ENCODE data around the gene WDR82.

The WDR82 gene

DNA sequence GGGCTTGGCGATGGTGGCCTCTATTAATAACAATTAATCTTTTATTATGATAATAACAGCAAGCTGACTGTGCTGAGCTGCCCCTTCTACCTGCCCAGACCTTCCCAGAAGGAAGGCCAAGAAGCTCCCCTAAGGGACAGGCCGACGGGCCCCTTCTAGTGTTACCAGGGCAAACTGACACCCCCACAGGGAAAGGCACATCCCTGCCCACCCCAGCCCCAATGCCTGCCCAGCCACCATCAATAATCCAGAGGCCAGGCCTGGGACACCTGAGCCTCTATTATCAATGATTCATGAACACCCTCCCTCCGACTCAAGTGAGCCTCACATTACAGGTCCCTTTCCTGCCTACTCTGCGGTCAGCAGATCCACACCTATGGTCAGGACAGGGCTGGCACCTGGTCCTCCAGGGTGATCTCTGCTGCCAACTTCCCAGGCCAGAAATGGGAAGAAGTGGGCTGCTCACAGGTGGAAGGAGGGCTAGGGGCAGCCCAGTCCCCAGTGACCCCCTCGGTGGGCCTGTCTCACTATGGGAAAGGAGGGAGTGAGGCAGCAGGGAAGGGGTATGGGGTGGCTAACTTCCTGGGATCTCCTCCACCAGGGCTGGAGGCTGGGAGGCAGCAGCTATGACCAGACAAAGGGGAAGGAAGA, 41.3 kb downstream of the WDR82 start:
- DNase-seq (ENCODE audit: low spot score) = no peak

DNA sequence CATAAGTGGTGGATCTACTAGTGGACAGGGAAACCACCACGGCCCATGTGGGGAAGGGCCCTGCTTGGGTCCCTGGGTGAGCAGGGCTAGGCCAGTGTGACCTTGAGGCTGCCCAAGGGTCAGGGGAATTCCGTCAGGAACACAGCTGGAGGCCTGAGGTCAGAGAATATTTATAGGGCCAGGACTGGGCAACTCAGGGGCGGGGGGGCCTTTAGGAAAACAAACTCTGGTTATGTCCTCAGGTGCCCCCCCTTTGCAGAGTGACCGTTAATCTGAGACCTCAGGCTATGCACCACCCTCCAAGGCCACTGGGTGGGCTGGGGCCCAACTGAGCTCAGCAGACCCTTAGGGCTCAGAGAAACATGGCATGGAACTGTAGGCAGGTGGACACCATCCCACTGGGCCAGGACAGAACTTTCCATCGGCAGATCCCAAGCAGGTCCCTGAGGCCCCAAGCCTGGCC, 42.0 kb downstream of the WDR82 start:
- no peak for DNase-seq (ENCODE audit: low spot score)

DNA sequence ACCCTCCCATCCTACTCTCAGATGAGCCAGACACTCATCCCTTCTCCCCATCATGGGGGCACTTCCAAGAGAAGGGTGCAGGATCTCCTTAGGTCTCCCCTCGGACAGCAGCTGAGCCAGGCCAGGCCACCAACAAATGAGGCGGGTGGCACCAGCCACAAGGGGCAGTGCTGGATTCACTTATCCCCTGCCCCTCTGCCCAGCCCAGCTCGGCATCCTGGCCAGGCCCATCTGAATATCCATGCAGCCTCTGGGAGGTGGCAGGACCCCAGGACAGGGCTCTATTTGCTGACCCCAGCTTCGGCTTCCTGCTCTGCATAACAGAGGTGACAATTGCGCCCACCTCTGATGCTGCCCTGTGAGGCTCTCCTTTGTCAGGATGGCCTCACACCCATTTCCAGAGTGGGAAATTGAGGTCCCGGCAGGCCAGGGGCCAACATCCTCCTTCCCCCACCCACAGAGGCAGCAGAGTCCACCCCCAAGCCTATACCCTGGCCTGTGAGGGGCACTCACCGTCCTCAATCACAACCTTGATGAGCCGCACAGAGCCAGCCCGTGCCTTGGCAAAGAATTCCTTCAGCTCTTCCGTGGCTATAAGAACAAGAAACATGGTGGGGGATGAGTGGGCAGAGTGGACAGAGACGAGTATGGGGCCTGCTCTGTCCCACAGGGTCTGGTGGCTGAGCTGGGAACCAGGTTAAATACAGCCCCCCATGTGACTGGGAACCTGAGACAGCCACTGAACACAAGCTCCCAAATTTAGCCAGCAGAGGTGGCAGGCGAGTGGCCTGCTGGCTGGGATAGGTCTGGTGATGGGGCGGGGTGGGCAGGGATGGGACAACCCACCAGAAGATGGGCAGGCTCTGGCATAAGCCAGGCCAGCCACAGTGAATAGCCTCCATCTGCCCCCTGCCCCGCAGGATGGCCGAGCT, 43.7 kb downstream of the WDR82 start:
- no peak for DNase-seq (ENCODE audit: low spot score)

DNA sequence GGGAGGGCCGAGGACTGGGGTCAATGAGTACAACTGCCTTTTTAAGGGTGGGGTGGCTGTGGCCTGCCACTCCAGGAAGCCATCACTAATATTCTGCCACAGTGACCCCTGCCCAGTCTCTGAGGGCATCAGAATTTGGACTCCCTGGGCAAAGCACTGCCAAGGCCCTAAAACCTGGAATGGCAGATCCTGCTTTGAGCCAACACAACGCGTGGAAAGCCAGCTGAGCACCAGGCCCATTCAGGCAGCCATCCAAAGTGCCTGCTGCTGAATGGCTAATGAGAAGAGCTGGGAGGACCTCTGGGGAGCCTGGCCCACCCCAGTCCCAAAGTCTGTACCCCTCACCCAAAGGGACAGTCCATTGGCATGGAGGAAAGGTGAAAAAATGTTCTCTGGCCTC, 44.5 kb downstream of the WDR82 start:
- no peak for DNase-seq (ENCODE audit: low spot score)

DNA sequence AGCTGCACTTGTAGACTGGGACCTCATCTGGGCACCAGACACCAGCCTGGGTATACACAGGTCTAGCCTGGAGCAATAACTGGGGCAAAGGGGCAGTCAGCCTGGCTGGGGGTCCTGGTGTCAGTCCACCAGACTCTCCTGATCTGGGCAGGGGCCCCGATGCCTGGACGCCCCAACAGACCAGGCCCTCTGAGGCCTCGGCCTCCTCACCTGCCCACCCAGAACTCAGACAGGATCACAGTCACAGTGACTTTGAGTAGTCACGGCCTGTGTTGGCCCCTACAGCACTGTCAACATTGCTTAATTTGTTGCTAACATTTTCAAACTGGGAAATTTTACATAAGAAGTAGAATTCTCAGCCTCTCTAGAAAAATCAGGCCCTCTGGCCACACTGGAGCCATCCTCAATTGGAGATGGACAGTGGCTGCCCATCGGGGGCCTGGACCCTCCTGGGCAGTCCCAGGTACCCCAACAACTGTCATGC, 45.3 kb downstream of the WDR82 start:
- no peak for DNase-seq (ENCODE audit: low spot score)

DNA sequence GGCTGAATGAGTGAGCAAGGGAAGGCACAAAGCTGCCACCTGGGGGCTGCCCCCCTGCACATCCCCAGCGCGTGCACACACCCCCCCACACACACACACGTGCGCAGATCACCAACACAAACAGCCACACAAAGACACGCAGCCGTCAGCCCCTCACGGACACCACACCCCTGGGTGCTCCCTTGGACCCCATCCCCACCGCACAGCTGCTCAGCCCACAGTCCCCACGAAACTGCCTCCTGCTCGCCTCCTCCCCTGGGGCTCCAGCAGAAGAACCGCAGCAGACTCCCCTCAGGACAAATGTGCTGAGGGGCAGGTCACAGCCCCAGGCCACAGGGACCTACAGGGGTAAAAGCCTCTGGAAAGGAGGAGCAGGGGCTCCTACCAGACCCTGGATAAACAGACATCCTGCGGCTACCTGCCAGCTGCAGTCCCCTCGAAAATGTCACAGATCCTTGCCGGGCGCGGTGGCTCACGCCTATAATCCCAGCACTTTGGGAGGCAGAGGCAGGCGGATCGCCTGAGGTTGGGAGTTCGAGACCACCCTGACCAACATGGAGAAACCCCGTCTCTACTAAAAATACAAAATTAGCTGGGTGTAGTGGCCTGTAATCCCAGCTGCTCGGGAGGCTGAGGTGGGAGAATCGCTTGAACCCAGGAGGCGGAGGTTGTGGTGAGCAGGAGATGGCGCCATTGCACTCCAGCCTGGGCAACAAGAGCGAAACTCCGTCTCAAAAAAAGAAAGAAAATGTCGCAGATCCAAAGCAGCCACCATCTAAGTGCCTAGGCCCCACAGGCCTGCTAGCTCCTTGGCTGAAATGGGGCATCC, 46.0 kb downstream of the WDR82 start:
- DNase-seq (ENCODE audit: low spot score) = no peak

DNA sequence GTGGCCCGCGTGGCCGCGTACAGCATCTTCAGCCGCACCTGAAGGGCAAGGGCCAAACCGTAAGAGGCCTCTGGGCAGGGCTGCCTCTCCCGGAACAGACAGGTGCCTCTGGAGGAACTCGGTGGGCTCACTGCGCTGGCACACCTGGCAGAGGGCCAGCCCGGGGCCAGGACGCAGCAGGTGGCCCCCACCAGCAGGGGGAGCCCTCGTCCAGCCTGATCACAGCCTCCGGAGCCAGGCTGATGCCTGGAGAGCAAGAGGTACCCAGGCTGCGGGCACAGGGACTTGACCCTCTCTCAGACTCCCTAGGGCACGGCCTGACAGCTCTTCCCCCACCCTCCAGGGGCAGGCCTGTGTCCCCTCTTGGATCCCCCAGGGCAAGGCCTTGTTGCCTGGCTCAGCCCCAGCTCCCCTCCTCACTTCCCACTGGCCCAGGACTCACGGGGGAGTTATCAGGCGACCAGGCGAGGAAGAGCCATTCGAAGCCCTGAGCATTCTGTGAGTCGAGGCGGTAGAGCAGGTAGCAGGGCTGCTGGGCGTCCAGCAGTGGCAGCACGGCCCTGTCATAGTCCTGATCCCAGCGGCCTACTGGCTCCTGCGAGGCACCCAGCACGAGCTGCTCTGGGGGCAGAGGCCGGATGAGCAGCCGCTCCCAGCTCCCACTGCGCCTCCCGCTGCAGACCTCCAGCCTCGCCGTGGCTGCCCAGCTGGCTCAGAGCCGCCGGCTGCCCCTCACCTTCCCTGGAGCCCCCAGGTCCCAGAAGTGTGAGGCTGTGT, 46.8 kb downstream of the WDR82 start:
- no peak for DNase-seq (ENCODE audit: low spot score)

DNA sequence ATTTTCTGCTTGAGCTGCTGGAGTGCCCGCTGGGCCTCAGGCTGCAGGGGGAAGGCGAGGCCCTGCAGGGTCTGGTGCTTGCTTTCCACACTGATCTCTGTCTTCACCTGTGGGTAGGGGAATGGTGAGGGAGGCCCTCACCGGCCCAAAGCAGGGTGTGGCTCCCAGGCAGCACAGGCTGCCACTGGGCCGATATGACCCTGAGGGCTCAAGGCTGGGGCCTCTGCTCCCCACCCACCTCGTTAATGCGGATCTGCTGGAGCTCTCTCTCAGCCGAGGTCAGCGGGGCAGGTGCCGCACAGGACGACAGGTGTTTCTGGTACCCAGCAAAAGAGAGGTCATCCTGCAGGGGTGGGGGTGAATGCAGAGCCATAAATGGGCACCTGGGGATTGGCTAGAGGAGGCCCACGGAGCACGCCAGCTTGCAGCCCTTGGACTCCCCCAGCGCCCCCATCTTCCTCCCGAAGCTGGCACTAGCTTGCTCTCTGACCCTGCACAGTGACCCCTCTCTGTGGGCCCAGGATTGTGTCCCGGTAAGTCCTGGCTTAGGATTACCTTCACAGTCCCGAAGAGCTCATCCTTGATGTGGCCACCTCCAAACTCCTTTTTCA, 47.5 kb downstream of the WDR82 start:
- DNase-seq (ENCODE audit: low spot score) = no peak

DNA sequence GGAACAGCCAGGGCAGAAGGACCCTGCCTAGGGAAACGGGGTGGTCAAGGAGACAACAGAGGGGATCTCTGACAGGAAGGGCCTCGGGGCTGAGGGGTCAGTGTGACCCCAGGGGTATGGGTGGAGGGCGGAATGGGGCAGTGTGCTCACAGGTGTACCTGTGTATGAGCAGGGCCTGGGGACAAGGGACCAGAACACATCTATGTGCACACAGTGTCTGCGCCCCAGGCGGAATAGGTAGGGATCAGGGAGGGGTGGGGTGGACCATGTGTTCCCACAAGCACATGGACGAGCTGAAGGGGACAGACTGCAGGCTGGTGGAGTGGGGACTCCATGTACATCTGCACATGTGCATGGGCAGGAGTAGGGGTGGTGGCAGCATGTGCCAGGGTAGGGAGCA, 48.0 kb downstream of the WDR82 start:
- DNase-seq (ENCODE audit: low spot score) = no peak

DNA sequence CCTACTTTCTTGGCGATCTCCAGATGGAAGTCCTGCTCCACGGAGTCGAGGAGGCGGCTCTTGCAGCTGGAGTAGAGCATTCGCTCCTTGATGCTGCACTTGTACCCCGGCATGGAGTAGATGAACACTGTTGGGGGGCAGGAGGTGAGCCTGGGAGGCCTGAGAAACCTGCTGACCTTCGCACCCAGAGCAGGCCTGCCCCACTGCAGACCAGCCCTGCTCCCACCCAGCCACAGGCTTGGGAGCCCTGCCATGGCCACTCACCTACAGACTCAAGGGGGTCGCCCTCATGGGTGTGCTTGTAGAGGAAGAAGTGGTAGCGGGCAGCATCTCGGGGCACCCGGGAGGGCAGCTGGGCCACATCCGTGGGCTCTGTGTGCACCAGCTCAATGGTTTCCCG, 48.8 kb downstream of the WDR82 start:
- no peak for DNase-seq (ENCODE audit: low spot score)

DNA sequence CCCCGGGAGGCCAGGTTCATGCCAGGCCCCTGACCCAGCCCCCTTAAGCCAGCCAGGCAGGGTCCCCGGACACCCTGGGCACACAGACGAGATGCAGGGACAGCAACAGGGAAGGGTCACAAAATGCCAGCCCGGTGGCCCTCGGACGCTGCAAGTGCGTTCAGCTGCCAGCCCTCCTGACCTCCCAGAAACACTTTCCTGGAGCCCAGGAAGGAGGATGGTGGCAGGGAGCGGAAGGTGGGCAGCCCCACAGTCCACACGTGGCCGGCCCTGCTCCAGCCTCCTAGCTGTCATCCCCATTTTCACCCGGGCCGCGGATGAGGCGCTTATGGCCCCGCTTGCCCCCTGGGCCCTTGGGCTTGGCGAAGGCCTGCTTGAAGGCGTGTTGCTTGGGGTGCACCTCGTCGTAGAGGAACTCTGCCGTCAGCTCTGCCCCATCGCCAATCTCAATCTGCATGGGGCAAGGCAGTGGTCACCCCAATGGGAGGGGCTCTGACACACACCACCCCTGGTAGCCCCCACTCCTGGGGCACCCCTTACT, 49.6 kb downstream of the WDR82 start:
- DNase-seq (ENCODE audit: low spot score) = no peak

DNA sequence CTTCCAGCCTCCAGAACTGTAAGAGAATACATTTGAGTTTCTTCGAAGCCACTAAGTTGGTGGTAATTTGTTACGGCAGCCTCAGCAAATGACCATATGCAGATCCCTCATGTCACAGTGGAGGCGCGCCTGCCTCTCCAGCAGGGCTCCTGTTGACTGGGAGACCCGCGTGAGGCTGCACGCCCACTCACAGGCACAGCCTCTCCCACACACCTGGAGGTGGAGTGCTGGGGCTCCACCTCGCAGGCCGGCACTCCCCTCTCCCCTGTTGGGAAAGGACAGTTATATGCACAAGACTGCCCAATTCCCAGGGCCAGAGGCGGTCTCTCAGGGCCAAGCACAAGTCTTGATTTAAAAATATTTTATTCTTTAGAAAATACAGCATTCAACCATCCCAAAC, 50.2 kb downstream of the WDR82 start:
- no peak for DNase-seq (ENCODE audit: low spot score)

DNA sequence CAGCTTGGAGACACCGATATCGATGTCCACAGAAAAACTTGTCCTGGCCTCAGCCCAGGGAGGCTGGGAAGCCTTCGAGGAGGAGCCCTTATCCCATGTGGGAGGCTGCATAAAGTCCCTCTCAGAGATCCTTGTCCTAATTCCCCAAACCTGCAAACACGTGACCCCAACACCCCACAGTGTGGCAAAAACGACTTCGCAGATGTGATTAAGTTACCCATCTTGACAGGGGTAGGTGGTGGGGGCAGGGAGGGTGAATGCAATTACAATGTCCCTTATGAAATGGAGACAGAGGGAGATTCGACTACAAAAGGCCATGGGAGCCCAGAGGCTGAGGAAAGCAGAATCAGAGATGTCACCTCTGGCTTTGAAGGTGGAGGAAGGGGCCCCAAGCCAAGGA, 50.7 kb downstream of the WDR82 start:
- DNase-seq (ENCODE audit: low spot score) = no peak

DNA sequence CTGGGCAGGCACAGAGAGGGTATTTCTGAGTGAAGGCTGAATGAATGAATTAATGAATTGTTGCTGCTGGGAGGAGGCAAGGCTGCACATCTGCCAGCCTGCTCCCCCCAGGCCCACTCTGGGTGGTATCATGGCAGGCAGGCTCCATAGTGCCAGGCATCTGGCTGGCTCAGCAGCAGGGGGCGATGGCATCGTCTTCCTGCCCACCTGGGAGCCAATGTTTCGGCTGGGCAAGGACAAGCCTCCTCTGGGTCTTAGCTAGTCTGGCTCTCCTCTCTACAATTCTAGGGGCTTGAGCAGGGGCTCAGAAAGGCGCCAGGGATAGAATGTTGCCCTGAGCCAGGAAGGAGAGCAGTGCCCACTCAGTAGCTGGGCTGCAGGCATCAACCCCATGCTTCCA, 51.3 kb downstream of the WDR82 start:
- no peak for DNase-seq (ENCODE audit: low spot score)

DNA sequence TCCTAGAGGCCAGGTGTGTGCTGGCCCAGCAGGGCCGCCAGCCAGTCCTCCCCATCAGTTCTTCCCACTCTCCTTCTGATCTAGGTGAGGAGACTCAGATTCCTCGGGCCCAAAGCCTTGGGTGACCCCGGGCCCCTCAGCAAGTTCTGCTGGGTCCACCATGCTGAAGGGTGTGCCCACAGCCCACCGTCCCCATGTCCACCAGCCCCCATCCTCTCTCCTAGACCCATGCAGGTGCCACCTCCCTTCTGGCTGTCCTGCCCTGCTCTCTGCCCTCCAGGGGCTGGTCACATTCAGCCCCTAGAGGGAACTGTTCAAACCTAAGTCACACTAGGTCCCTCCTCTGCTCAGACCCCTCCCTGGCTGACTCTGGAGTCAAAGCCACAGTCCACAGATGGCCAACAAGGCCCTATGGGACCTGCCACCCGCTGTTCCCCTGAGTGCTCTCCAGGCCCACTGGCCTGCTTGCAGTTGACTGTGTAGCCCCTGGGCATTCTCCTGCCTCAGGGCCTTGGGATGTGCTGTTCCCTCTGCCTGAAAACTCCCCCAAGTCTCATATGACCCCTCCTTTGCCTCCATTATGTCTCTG, 52.1 kb downstream of the WDR82 start:
- DNase-seq (ENCODE audit: low spot score) = no peak

DNA sequence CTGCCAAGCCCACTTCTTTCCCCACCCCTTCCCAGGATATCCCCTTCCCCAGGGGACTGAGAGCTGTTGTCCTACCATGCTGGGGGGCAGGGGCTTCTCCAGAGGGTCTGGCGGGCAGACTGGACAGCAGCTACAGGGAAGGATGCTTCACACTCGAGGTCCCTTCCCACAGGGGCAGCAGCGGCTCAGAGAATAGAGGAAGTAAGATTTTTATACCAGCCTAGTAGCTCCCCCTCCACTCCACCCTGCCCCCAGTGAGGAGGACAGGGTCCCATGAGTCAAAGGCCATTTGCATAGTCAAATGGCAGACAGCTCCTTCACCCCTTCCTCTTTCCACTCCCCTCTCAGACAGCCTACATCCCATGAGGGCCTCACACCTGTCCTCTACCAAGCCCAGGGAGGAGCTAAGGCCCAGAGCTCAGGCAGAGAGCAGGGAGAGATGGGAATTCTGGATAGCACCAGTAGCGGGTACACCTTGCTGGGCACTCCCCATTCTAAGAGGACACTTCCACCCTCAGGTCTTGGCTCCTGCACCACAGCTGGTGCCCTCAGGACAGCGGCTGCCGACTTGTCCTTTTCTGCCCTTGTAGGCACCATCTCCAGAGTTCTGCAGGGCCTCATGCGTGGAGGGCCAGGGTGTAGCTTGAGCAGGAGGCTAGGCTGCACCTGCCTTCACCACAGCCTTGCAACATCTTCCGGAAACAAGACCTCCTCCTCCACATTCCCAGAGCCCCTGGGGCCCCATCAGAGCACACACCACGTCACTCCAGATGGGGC, 52.8 kb downstream of the WDR82 start, which contains the start of gene TLR9:
Gene TLR9 (minus strand): TSS at position 194 of the 777 bp plus-strand sequence. CDS start 116 bp downstream, at position 78.
- DNase-seq (ENCODE audit: low spot score) = no peak

DNA sequence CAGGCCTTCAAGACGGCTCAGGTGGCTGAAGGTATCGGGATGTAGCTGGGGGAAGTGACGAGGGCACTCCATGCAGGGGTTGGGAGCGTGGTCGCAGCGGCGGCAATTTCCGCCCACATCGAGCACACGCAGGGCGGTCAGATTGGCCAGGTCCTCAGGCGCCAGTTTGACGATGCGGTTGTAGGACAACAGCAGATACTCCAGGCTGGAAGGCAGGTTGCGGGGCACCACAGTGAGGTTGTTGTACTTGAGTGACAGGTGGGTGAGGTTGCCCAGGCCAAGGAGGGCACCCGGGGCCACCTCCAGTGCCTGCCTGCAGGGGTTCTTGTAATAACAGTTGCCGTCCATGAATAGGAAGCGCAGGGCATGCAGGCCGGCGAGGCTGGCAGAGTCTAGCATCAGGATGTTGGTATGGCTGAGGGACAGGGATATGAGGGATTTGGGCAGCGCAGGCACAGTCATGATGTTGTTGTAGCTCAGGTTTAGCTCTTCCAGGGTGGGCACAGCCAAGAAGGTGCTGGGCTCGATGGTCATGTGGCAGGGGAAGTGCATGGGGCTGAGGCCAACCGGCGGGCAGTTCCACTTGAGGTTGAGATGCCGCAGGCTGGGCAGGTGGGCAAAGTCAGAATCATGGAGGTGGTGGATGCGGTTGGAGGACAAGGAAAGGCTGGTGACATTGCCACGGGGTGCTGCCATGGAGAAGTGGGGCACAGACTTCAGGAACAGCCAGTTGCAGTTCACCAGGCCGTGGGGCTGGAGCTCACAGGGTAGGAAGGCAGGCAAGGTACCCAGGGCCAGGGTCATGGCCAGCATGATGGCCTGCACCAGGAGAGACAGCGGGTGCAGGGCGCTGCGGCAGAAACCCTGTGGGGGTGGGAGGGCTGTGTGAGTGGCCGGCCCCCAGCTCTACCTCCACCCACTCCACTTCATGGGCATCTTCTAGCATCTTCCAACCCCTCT, 54.7 kb downstream of the WDR82 start:
- no peak for DNase-seq (ENCODE audit: low spot score)

All from COLO829 (cell line).